T-helper 17 cell (primary cell): Measurements from ENCODE around the gene CFAP161. TPM values are rescaled to one million over a fixed set of nuclear protein-coding genes. Genes with fewer than 3 reads are reported as not detected.

ENCODE experiments used
- ATAC-seq: fragments of 150-1000 bp; cut with Tn5 transposase; 2 replicates; pipeline ENCODE4 v1.10.0; 2021; ENCODE audit warnings: mild to moderate bottlenecking, moderate library complexity
- DNase-seq, 3 donors: peaks; one replicate each; pipeline versions ENCODE4 v3.0.0 to v3.0.0-alpha.2; 2020 to 2021
- H3K9me3 ChIP-seq: one replicate; pipeline ENCODE4 v1.7.0; 2013; ENCODE audit warnings: low read length, mild to moderate bottlenecking; ENCODE audit not compliant: control insufficient read depth, poor library complexity, severe bottlenecking
- H3K27ac Mint-ChIP-seq: one replicate; pipeline ENCODE4 v1.8.0; 2022; ENCODE audit warnings: mild to moderate bottlenecking, moderate library complexity, mixed read lengths
- H3K27me3 Mint-ChIP-seq: one replicate; pipeline ENCODE4 v1.8.0; 2022; ENCODE audit warnings: mixed read lengths
- H3K36me3 Mint-ChIP-seq: one replicate; pipeline ENCODE4 v1.8.0; 2022; ENCODE audit warnings: low read depth, mixed read lengths
- H3K4me1 Mint-ChIP-seq: one replicate; pipeline ENCODE4 v1.8.0; 2022; ENCODE audit warnings: mild to moderate bottlenecking, mixed read lengths
- H3K4me3 Mint-ChIP-seq: one replicate; pipeline ENCODE4 v1.8.0; 2022; ENCODE audit warnings: mild to moderate bottlenecking, moderate library complexity, mixed read lengths
- total RNA-seq, 4 donors: library from RNA in 2 of 4; stranded (reverse) in 2 of 4; gene quantifications; one replicate each; pipeline ENCODE4 v1.2.3 and lab custom pipeline; 2022 to 2026

The CFAP161 gene, protein sequence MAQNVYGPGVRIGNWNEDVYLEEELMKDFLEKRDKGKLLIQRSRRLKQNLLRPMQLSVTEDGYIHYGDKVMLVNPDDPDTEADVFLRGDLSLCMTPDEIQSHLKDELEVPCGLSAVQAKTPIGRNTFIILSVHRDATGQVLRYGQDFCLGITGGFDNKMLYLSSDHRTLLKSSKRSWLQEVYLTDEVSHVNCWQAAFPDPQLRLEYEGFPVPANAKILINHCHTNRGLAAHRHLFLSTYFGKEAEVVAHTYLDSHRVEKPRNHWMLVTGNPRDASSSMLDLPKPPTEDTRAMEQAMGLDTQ
- 1 to 10 TPM in 1 of 2 donors, not detected in 1; 4.1 TPM for total RNA-seq
- total RNA-seq (lab: John Stamatoyannopoulos, UW), result 0.15 to 2.1 reads per million in 2 donors

DNA sequence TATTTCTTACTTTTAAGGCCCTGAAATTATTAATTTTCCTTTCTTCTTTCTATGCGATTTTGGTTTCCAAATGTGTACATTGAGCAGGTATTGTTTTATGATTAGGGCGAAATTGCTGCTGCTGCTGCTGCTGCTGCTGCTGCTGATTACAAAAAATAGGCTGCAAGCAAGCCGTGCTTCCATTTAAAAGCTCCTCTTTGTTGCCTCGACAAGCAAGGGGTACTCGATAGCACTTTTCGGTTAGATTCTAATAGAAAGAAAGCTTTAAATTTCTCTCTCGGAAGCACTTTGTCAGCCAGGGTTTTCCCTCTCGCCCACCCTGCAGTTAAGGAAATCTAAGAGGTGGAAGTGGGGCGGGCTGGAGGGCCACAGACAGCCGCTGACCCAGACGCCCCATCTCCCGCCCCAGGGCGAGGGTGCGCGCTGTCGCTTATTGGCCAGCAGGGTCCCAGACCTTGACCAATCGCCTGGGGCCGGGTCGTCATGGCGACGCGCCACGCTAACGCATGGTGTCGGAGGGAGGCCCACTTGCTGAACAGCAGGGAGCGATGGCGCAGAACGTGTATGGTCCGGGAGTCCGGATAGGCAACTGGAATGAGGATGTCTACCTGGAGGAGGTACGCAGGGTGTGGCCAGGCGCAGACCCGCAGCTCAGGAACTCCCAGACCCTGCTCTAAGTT is at the start of gene CFAP161:
Gene CFAP161 (plus strand): TSS at position 489 of the 680 bp plus-strand sequence. CDS start 60 bp downstream, at position 549.
- H3K9me3 ChIP-seq, result no peaks in the 10 kb centered on the region
- no peak within 1 kb of the TSS for H3K27ac Mint-ChIP-seq
- no peaks in the 10 kb centered on the region for H3K4me1 Mint-ChIP-seq
- H3K4me3 Mint-ChIP-seq, result peak within 1 kb of the TSS; percentile 56
- ATAC-seq, result no peak
- DNase-seq, result no peak
- peaks cover 3% of the 10 kb centered on the region for H3K36me3 Mint-ChIP-seq
- peaks cover 68% of the 10 kb centered on the region for H3K27me3 Mint-ChIP-seq

DNA sequence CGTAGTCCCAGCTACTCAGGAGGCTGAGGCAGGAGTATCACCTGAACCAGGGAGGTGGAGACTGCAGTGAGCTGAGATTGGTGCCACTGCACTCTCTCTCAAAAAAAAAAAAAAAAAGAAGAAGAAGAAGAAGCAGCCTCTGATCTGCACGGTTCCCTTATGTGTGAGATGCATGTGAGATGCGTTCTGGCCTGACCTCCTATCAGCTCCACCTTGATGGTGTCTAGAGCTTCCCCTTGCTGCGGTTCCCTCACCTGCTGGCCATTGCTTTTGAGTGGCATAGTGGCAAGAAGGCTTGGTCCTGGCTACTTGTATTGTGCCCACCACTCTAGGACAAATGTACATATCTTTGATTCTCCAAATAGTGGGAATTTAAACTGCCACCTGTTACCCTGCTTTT is 49.4 kb upstream of the CFAP161 start:
- Mint-ChIP-seq H3K27ac (no peak overlapping the region), H3K4me1 (peaks cover 4% of the 10 kb centered on the region), H3K27me3 (peaks cover 27% of the 10 kb centered on the region), H3K36me3 (peaks cover 2% of the 10 kb centered on the region), H3K4me3 (no peak overlapping the region)
- no peaks in the 10 kb centered on the region for H3K9me3 ChIP-seq
- ATAC-seq (no peak), DNase-seq (no peak)

DNA sequence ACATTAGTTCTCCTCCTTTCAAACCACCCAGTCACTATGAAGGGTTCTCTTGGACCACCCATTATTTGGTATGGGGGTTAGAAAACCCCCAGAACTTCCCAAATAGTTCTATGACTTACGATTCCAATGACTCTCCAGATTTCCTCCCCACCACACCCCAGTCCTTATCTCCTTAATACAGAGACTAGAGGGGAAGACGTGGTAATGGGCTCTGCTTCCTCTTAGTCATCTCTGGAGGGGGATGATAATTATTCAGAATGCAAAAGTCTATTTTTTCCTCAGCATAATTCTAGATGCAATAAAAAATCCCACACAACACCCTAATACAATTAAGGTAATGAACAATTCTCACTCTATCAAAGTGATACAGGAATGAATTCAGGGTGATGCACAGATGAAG is 48.9 kb upstream of the CFAP161 start:
- Mint-ChIP-seq H3K27ac (no peak overlapping the region), H3K4me3 (no peak overlapping the region), H3K27me3 (peaks cover 32% of the 10 kb centered on the region), H3K36me3 (peaks cover 2% of the 10 kb centered on the region), H3K4me1 (peaks cover 4% of the 10 kb centered on the region)
- ATAC-seq (no peak), DNase-seq (no peak)
- no peaks in the 10 kb centered on the region for H3K9me3 ChIP-seq

DNA sequence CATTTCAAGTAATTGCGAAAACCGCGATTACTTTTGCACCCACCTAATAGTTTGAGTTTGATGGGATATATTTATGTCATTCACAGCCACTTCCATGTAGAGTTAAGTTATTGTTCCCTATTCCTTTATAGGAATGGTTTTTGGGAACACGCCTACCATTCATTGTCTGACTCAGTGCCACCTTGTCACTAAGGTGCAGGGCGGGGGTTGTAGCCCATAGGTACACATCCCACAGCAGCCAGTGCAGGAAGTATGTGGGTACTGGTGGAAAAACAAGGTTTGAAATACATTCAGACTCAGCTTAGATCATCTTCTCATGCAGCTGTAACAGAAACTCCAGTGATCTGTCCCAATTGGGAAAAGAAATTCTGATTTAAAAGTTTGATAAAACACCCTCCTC is 48.2 kb upstream of the CFAP161 start:
- H3K27me3 Mint-ChIP-seq, result peaks cover 38% of the 10 kb centered on the region
- no peak overlapping the region for H3K4me3 Mint-ChIP-seq

DNA sequence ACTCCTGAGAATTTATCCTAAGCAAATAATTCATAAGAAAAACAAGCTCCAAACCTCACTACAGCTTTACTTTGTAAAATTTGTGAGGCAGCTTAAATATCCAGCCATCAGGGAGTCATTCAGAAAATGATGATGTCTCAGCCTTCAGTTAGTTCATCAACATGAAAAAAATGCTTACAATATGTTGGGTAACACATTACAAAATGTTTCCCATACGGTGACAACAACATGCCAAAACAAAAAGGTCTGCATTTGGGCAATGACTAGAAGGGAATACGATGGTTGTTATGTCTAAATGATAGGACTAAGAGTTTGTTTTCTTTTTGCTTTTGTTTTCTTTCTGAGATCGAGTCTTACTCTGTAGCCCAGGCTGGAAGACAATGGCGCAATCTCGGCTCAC is 47.0 kb upstream of the CFAP161 start:
- H3K9me3 ChIP-seq, result no peaks in the 10 kb centered on the region
- Mint-ChIP-seq H3K4me3 (no peak overlapping the region), H3K4me1 (peaks cover 4% of the 10 kb centered on the region), H3K36me3 (peaks cover 2% of the 10 kb centered on the region), H3K27ac (no peak overlapping the region), H3K27me3 (peaks cover 40% of the 10 kb centered on the region)
- DNase-seq (no peak), ATAC-seq (no peak)

More for the DNA sequence above, 48.2 kb upstream of the CFAP161 start:
- no peak for DNase-seq
- no peaks in the 10 kb centered on the region for H3K9me3 ChIP-seq
- Mint-ChIP-seq H3K36me3 (peaks cover 2% of the 10 kb centered on the region), H3K4me1 (peaks cover 4% of the 10 kb centered on the region), H3K27ac (no peak overlapping the region)
- ATAC-seq, result no peak

DNA sequence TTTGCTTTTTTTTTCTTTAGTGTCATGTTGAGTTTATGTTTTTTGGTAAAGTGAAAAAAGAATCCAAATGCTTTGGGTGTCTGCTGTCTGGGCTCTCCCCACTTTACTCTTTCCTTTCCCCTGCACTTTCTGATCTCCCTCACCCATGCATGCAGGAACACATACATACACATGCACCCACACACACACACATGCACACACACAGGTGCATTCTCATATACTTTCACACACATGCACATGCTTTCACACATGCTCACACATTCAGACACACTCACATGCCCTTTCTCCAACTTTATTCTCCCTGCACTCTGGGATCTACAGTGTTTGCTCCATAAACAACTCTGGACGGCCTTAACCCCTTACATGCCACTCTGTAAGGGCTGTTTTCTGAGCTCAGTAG is 46.4 kb upstream of the CFAP161 start:
- H3K4me3 Mint-ChIP-seq, result no peak overlapping the region

DNA sequence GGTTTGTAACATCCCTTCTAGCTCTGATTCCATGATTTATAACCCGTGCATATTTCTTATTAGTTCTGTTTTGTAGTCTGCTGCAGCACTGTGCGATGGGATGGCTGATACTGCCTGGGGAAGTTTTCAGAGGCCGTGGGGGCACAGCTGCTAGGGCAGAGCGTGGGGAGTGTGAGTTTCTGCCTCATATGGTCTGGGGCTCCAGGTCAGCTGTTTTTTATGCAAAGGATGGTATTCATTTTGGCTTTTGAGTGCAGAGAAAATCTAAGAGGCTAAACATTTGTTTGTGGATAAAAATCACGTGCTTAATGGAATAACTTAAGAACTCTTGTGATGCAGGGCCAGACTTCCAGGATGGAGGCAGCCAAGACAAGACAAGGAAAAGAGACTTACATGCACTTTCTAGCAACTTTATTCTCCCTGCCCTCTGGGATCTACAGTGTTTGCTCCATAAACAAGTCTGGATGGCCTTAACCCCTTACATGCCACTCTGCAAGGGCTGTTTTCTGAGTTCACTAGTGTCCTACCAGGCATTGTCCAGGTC is 45.5 kb upstream of the CFAP161 start:
- no peak for ATAC-seq
- H3K9me3 ChIP-seq, result no peaks in the 10 kb centered on the region
- H3K4me1 Mint-ChIP-seq, result peaks cover 4% of the 10 kb centered on the region
- no peak for DNase-seq
- peaks cover 2% of the 10 kb centered on the region for H3K36me3 Mint-ChIP-seq
- H3K4me3 Mint-ChIP-seq, result no peak overlapping the region
- H3K27ac Mint-ChIP-seq, result no peak overlapping the region
- peaks cover 55% of the 10 kb centered on the region for H3K27me3 Mint-ChIP-seq

More for the DNA sequence above, 46.4 kb upstream of the CFAP161 start:
- DNase-seq (no peak), ATAC-seq (no peak)
- Mint-ChIP-seq H3K27ac (no peak overlapping the region), H3K36me3 (peaks cover 2% of the 10 kb centered on the region), H3K4me1 (peaks cover 4% of the 10 kb centered on the region), H3K27me3 (peaks cover 47% of the 10 kb centered on the region)
- H3K9me3 ChIP-seq, result no peaks in the 10 kb centered on the region

DNA sequence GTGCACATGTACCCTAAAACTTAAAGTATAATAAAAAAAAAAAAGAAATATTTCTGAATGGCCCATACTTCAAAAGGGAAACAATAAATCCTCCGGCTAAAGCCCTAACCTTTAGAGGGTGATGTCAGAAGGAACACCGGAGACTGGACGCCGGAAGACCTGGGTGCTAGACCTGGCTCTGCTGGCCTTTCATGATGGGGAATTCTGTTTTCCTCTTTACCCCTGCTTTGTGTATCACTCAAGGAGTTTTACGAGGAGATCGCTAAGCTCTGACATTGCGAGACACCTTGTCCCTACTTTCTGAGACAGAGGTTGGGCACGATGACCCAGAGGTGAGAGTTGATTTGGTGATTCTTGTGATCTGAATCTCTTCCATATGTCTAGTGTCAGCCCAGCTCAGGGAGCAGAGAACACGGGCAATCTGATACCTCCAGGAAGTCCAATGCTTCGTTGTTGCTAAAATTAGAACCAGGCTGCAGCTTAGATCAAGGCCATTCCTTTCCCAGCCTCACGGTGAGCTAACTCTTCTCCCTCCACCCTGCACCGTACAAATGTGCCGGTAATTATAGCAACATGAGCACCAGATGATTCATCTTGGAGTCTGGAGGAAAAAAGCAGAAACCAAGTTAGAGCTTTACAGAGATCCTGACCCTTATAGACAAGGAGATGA is 42.0 kb upstream of the CFAP161 start:
- ATAC-seq, result no peak
- no peak for DNase-seq
- no peaks in the 10 kb centered on the region for H3K9me3 ChIP-seq
- Mint-ChIP-seq H3K27ac (no peak overlapping the region), H3K27me3 (peaks cover 84% of the 10 kb centered on the region), H3K4me1 (peaks cover 2% of the 10 kb centered on the region), H3K4me3 (no peak overlapping the region), H3K36me3 (peaks cover 10% of the 10 kb centered on the region)

DNA sequence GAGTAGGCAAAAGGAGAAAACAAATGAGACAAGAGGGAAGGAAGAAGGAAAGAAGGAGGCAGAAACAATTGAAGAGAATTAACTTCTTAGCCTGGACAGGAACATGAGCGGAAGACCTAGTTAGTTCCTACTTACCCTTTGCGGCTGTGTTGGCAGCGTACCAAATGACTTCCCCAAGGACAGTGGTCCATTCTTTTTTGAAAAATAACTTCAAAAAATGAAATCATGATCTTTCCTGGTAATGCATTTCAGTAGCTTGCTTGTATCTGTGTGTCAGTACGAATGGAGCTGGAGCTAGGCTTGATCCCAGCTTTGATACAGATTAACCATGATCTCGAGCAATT is 41.5 kb upstream of the CFAP161 start:
- Mint-ChIP-seq H3K4me1 (peaks cover 2% of the 10 kb centered on the region), H3K27me3 (peaks cover 88% of the 10 kb centered on the region), H3K4me3 (no peak overlapping the region), H3K27ac (no peak overlapping the region), H3K36me3 (peaks cover 10% of the 10 kb centered on the region)
- DNase-seq (no peak), ATAC-seq (no peak)
- no peaks in the 10 kb centered on the region for H3K9me3 ChIP-seq

DNA sequence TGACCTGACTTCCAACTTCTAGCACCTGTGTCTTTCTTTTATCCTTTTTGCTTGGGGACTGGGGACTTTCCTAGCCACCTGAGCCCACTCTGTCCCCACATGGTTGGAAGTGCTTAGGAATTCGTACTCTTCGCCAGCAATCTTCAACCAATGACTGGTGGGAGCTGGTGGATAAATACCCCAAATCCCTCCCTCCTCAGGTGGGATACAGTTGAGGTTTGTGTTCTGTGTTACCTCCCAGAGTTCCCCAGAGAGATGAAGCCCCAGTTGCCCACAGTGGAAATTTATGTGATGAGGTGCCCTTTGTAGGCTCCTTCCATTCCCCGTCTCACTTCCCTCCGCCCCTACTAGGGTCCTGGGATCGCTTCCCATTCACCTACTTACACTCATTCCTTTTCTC is 40.1 kb upstream of the CFAP161 start:
- ATAC-seq (no peak), DNase-seq (no peak)
- H3K9me3 ChIP-seq, result no peaks in the 10 kb centered on the region
- H3K27me3 Mint-ChIP-seq, result peaks cover 88% of the 10 kb centered on the region
- no peak overlapping the region for H3K4me3 Mint-ChIP-seq
- peak overlapping the region; percentile 2 for H3K27ac Mint-ChIP-seq
- peaks cover 13% of the 10 kb centered on the region for H3K36me3 Mint-ChIP-seq
- peaks cover 5% of the 10 kb centered on the region for H3K4me1 Mint-ChIP-seq

DNA sequence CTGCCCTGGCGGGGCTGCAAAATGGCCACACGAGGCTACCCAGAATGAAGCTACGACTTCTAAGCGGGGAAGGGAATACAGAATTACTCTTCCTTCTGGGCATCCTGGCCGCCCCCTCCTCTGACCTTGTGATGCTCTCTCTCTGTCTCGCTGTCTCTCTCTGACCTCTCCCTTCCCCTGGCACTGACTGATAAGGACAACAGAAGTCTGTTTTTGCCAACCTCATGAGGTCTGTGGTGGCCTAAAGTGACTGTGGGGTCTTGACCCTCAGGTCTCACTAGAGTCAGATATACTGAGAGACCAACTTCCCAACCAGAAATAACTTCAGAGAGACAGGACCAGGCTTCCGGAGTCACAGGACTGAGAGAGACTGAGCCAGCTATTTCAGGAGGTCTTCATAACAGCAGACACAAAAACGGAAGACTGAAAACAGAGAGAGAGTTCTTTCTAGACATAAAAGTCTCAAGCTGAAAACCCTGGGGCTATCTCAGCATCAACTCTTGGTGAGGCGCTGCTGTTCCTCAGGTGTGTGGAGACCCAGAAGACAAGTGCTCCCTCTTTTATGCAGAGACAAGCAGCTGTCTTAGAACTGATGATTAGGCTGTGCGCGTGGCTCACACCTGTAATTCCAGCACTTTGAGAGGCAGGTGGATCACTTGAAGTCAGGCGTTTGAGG is 38.2 kb upstream of the CFAP161 start:
- DNase-seq (no peak), ATAC-seq (no peak)
- Mint-ChIP-seq H3K27ac (no peak overlapping the region), H3K4me1 (peaks cover 7% of the 10 kb centered on the region), H3K36me3 (peaks cover 12% of the 10 kb centered on the region), H3K27me3 (peaks cover 85% of the 10 kb centered on the region), H3K4me3 (no peak overlapping the region)
- H3K9me3 ChIP-seq, result no peaks in the 10 kb centered on the region

DNA sequence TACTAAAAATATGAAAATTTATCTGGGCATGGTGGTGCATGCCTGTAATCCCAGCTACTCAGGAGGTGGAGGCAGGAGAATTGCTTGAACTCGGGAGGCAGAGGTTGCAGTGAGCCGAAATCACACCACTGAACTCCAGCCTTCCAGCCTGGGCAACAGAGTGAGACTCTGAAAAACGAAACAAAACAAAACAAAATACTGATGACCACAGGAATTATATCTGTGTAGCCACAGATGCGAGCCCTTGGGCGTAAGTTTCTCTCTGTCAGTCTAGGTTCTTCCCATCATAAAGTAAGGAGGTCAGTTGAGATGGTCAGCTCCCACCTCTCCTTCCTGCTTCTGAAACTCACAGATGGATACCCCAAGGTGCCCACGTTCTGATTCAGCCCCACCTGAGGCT is 37.7 kb upstream of the CFAP161 start:
- DNase-seq, result no peak
- peaks cover 12% of the 10 kb centered on the region for H3K36me3 Mint-ChIP-seq
- peaks cover 7% of the 10 kb centered on the region for H3K4me1 Mint-ChIP-seq
- H3K27me3 Mint-ChIP-seq, result peaks cover 89% of the 10 kb centered on the region
- ATAC-seq, result no peak
- no peak overlapping the region for H3K27ac Mint-ChIP-seq
- H3K9me3 ChIP-seq, result no peaks in the 10 kb centered on the region
- H3K4me3 Mint-ChIP-seq, result no peak overlapping the region
